Body of pancreas (tissue), 4 donors: ENCODE measurements around the gene HNRNPA1L2. TPM values are rescaled to one million over a fixed set of nuclear protein-coding genes. Genes with fewer than 3 reads are reported as not detected.

ENCODE experiments used
- ATAC-seq: fragments of 150-250 bp; one replicate; pipeline ENCODE4 v1.9.1; 2016
- DNase-seq, 4 donors: peaks; one replicate each; pipeline ENCODE4 v3.0.0-alpha.2; 2019
- H3K27ac ChIP-seq, 4 donors: fragments of 200-600 bp; sonication (generic); 1 replicate in 3 of 4; 2 replicates in 1 of 4; pipeline versions ENCODE4 v1.5.1 to v1.6.1; 2016 to 2019; ENCODE audit warnings: mild to moderate bottlenecking in 1 of 4, mixed read lengths in 1 of 4, moderate library complexity in 1 of 4
- H3K27me3 ChIP-seq, 2 donors: fragments of 200-600 bp; sonication (generic); one replicate each; pipeline ENCODE4 v1.6.0; 2016; ENCODE audit warnings: mild to moderate bottlenecking in 1 of 2
- H3K36me3 ChIP-seq, 2 donors: fragments of 200-600 bp; sonication (generic); replicated peaks in 1 of 2; 2 replicates each; pipeline ENCODE4 v1.5.1; 2016; ENCODE audit warnings: low read depth in 2 of 2; ENCODE audit not compliant: insufficient read depth in 1 of 2
- H3K4me1 ChIP-seq: fragments of 200-600 bp; sonication (generic); one replicate; pipeline ENCODE4 v1.6.0; 2016
- H3K4me3 ChIP-seq, 2 donors: fragments of 200-600 bp; sonication (generic); 1 replicate in 1 of 2; 2 replicates in 1 of 2; pipeline ENCODE4 v1.5.1; 2016 to 2019
- H3K9me3 ChIP-seq, 3 donors: fragments of 200-600 bp; sonication (generic); 1 replicate in 2 of 3; 2 replicates in 1 of 3; pipeline ENCODE4 v1.5.1; 2016
- POLR2A ChIP-seq, 3 donors: fragments of 450-650 bp; IDR thresholded peaks; one replicate each; pipeline ENCODE4 v1.6.1; 2016; ENCODE audit warnings: antibody characterized with exemption in 3 of 3, mild to moderate bottlenecking in 2 of 3
- WGBS, 2 donors: methylation state at CpG; one replicate each; pipeline ENCODE4 v1.1.5; 2017; 5-methylcytosine and 5-hydroxymethylcytosine counted together
- intact Hi-C: fragments of 100-400 bp; cut with DNase I; formaldehyde crosslinking; loops from one replicate; pipeline ENCODE4 v1.15.1; 2023
- total RNA-seq, 2 donors: library from RNA; depleted of rRNA; stranded (reverse); fragments of >200 nt; gene quantifications; one replicate each; pipeline ENCODE4 v1.1.0, GENCODE V29; 2016
- TF ChIP-seq, protein P1 (sequence below), 7 experiments: fragments of 450-650 bp in 4 of 7; fragments of 200-600 bp in 3 of 7; sonication (generic) in 3 of 7; IDR thresholded peaks; one replicate each; pipeline ENCODE4 v1.5.1; 2016 to 2019; ENCODE audit warnings: antibody characterized with exemption in 7 of 7

The HNRNPA1L2 gene
- total RNA-seq, 2 donors from 2014 or later = 3.9 TPM; not detected in 1

DNA sequence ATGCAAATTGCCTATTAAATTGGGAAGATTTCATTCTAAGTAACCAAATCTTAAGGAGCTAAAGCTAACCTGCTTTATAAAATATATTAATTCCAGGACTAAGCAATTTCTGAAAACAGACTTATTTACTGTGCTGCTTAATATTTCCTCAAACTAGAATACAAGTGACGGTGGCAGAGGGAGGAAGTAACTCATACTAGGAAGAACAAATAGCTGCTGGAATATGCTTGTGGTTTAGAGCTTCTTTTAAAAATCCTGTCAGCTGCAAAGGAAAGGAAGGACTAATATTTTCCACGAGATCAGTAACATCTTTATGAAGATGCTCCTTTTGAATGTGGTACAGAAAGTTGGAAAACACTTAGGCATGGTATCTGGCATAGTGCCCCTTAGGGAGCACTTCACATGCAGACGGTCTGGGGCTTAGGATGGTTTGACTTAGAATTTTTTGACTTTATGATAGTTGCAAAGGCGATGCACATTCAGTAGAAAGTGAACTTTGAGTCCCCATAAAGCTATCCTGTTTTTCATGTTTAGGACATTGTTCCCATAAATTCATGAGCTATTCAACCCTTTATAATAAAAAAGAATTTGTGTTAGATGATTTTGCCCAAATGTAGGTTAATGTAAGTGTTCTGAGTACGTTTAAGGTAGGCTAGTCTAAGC lies 3.4 kb upstream of the HNRNPA1L2 start:
- 78 to 87% methylated on average over 5 of the region's 5 CpGs for WGBS, 2 donors
- no peak for ATAC-seq
- TF ChIP-seq POLR2A (IDR thresholded peaks at IDR 0.05) = no peak
- TF ChIP-seq, protein P1, sequence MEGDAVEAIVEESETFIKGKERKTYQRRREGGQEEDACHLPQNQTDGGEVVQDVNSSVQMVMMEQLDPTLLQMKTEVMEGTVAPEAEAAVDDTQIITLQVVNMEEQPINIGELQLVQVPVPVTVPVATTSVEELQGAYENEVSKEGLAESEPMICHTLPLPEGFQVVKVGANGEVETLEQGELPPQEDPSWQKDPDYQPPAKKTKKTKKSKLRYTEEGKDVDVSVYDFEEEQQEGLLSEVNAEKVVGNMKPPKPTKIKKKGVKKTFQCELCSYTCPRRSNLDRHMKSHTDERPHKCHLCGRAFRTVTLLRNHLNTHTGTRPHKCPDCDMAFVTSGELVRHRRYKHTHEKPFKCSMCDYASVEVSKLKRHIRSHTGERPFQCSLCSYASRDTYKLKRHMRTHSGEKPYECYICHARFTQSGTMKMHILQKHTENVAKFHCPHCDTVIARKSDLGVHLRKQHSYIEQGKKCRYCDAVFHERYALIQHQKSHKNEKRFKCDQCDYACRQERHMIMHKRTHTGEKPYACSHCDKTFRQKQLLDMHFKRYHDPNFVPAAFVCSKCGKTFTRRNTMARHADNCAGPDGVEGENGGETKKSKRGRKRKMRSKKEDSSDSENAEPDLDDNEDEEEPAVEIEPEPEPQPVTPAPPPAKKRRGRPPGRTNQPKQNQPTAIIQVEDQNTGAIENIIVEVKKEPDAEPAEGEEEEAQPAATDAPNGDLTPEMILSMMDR (IDR thresholded peaks at IDR 0.05) = no peak
- Histone ChIP-seq H3K4me1 (no peaks in the 10 kb centered on the region), H3K27me3 (no peaks in the 10 kb centered on the region), H3K36me3 (peaks cover 0 to under 1% of the 10 kb centered on the region in 2 donors), H3K4me3 (no peak overlapping the region), H3K27ac (no peak overlapping the region), H3K9me3 (no peaks in the 10 kb centered on the region)
- DNase-seq = no peak
- intact Hi-C loops = no loop called here

DNA sequence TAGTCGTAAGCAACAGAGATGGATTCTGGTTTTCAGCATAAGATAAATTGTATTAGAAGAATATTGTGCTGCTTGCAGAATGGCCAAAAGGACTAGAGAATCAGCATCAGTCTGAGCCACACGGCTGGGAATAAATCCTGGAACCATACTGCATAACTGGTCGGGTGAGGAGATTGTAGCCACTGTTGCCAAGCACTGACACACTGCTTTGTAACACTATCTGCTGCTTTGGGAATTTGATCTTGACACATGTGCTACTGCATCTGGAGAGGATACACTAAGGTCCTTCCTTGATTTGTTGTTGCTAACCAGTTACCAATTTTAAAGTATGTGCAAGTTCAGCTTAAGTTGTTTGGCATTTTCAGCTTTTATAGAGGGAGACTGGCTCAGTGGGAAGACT lies 1.9 kb downstream of the HNRNPA1L2 start:
- WGBS, 2 donors = 82 to 84% methylated on average over 3 of the region's 3 CpGs
- ATAC-seq = no peak

DNA sequence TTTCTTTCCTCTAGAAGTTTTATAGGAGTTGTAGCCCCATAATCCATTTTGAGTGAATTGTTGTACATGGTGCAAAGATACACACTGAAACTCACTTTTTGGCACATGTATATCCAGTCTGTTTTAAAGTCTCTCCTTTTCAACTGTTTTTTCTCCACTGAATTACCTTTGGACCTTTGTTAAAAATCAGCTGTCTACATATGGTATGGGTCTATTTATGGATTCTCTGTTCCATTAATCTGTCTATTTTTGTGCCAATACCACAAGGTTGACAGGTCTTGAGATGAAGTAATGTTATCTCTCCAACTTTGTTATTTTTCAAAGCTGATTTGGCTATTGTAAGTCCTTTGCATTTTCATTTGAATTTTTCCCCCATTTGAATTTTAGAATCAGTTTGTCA lies 4.7 kb downstream of the HNRNPA1L2 start:
- Histone ChIP-seq H3K27me3 (no peaks in the 10 kb centered on the region), H3K36me3 (peaks cover 0 to 2% of the 10 kb centered on the region in 2 donors), H3K27ac (no peak overlapping the region), H3K9me3 (no peaks in the 10 kb centered on the region), H3K4me3 (no peak overlapping the region), H3K4me1 (peaks cover 13% of the 10 kb centered on the region)
- DNase-seq (no peak), ATAC-seq (no peak)
- intact Hi-C loops = no loop called here
- TF ChIP-seq POLR2A (IDR thresholded peaks at IDR 0.05) = no peak
- TF ChIP-seq, protein P1 (IDR thresholded peaks at IDR 0.05) = no peak

More for the DNA sequence above, 1.9 kb downstream of the HNRNPA1L2 start:
- Histone ChIP-seq H3K4me1 (no peaks in the 10 kb centered on the region), H3K27ac (no peak overlapping the region), H3K36me3 (peaks cover 0 to 2% of the 10 kb centered on the region in 2 donors), H3K27me3 (no peaks in the 10 kb centered on the region), H3K9me3 (no peaks in the 10 kb centered on the region), H3K4me3 (no peak overlapping the region)
- intact Hi-C loops = no loop called here
- TF ChIP-seq POLR2A (IDR thresholded peaks at IDR 0.05) = no peak
- TF ChIP-seq, protein P1 (IDR thresholded peaks at IDR 0.05) = no peak
- DNase-seq = no peak

DNA sequence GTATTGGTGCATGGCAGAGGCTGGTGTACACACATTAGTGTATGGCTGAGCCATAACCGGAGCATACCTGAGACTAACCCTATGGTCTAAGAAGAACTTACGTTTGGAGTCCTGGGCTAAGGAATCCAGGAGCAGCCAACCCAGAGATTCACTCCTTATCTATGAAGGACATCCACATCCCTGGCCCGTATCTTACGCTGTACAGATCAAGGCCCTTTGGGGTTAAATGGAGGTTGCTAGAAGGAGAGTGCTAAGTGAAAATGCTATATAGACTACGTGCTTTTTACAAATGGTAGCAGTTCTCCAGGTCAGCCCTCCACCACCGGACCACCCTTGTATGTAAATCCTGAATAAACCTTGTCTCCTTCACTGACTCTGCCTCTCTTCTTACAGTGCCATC lies 8.5 kb downstream of the HNRNPA1L2 start:
- Histone ChIP-seq H3K9me3 (no peaks in the 10 kb centered on the region), H3K36me3 (no peaks in the 10 kb centered on the region), H3K4me3 (no peak overlapping the region), H3K27me3 (no peaks in the 10 kb centered on the region), H3K4me1 (peaks cover 34% of the 10 kb centered on the region), H3K27ac (no peak overlapping the region)
- TF ChIP-seq, protein P1 (IDR thresholded peaks at IDR 0.05) = no peak
- no peak for TF ChIP-seq POLR2A (IDR thresholded peaks at IDR 0.05)
- 65 to 77% methylated on average over 6 of the region's 6 CpGs for WGBS, 2 donors
- DNase-seq (no peak), ATAC-seq (no peak)
- intact Hi-C loops = no loop called here

DNA sequence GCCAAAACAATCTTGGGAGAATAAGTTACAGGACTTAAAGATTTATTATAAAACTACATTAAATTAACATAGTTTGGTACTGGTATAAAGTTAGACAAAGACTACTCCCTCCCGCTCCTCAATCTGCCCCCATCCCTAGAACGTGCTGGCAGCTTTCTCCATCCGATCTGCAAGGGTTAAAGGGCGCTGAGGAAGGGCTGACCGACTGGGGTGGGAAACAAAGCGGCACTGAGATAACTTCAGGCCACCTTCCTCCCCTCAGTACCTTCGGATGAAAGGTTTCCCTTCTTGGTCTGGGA lies 9.6 kb downstream of the HNRNPA1L2 start:
- Histone ChIP-seq H3K36me3 (no peaks in the 10 kb centered on the region), H3K9me3 (no peaks in the 10 kb centered on the region), H3K27ac (peak overlapping the region; percentile 96 to 100 (median 98)), H3K4me3 (peak overlapping the region; percentile 42 to 79), H3K27me3 (no peaks in the 10 kb centered on the region), H3K4me1 (peaks cover 41% of the 10 kb centered on the region)
- DNase-seq (no peak), ATAC-seq (peak; percentile 28)
- TF ChIP-seq POLR2A (IDR thresholded peaks at IDR 0.05) = no peak
- TF ChIP-seq, protein P1 (IDR thresholded peaks at IDR 0.05) = peak in 1 of 7 experiments; percentile 3
- intact Hi-C loops = no loop called here
- 0 to 1% methylated on average over 7 of the region's 7 CpGs for WGBS, 2 donors
